Right lobe of liver (tissue), 6 donors: ENCODE data around the gene CHIT1. TPM values are rescaled to one million over a fixed set of nuclear protein-coding genes. Genes with fewer than 3 reads are reported as not detected.

Source experiments
- ATAC-seq, 4 donors: fragments of 200-7000 bp; cut with Tn5 transposase; one replicate each; pipeline ENCODE4 v1.9.1; 2020; ENCODE audit warnings: mild to moderate bottlenecking in 4 of 4, moderate library complexity in 4 of 4
- DNase-seq, 3 donors: peaks; one replicate each; pipeline ENCODE4 v3.0.0-alpha.2; 2020
- H3K27ac ChIP-seq, 3 donors: fragments of 200-600 bp; one replicate each; pipeline ENCODE4 v1.8.0; 2022
- H3K27me3 ChIP-seq, 2 donors: fragments of 200-600 bp; one replicate each; pipeline ENCODE4 v1.8.0; 2022
- H3K36me3 ChIP-seq, 4 donors: fragments of 200-600 bp; sonication (generic) in 1 of 4; one replicate each; pipeline versions ENCODE4 v1.5.1 to v1.8.0; 2017 to 2022; ENCODE audit warnings: control low read depth in 1 of 4
- H3K4me1 ChIP-seq, 4 donors: fragments of 200-600 bp; sonication (generic) in 1 of 4; one replicate each; pipeline versions ENCODE4 v1.5.1 to v1.8.0; 2017 to 2022; ENCODE audit warnings: control low read depth in 1 of 4
- H3K4me3 ChIP-seq, 3 donors: fragments of 200-600 bp; one replicate each; pipeline ENCODE4 v1.8.0; 2022
- H3K9me3 ChIP-seq, 4 donors: fragments of 200-600 bp; sonication (generic) in 1 of 4; one replicate each; pipeline versions ENCODE4 v1.5.1 to v1.8.0; 2017 to 2022; ENCODE audit warnings: control low read depth in 1 of 4
- POLR2A ChIP-seq: fragments of 450-650 bp; IDR thresholded peaks from one replicate; pipeline ENCODE4 v1.6.1; 2017; ENCODE audit warnings: antibody characterized with exemption, mild to moderate bottlenecking
- WGBS: methylation state at CpG from one replicate; pipeline ENCODE4 v1.1.6; 2018; ENCODE audit warnings: low coverage, low lambda C conversion rate; ENCODE audit not compliant: insufficient coverage; ENCODE audit errors: missing lambda C conversion rate; 5-methylcytosine and 5-hydroxymethylcytosine counted together
- intact Hi-C, 2 donors: fragments of 100-400 bp; cut with DNase I; formaldehyde crosslinking; loops; one replicate each; pipeline versions ENCODE4 v1.11.2 to v1.14.1; 2022
- total RNA-seq, 6 experiments: library from RNA; depleted of rRNA in 2 of 6; stranded (reverse); fragments of >200 nt in 2 of 6; fragmentation: NEBNext Ultra II Directional in 3 of 6; extraction: Animal tissue kit (Norgen Biotek cat#: 25700) in 3 of 6; gene quantifications; one replicate each; pipeline versions ENCODE4 v1.1.0 to v1.2.4, GENCODE V29; 2016 to 2023
- TF ChIP-seq, protein P1 (sequence below), 4 donors: fragments of 200-600 bp in 3 of 4; fragments of 450-650 bp in 1 of 4; IDR thresholded peaks; one replicate each; pipeline versions ENCODE4 v1.5.1 to v1.8.0; 2016 to 2022; ENCODE audit warnings: antibody characterized with exemption in 4 of 4, mild to moderate bottlenecking in 2 of 4
- donor health status: DM: no; HTN: yes; CAD: no.
- donor health status: DM: no; HTN: no; CAD: no.
- donor health status: DM: no; HTN: no; CAD: no.
- donor health status: DM: no; HTN: yes; CAD: no.
- donor health status: DM: no; HTN: yes; CAD: no.

CHIT1 gene
- total RNA-seq, 6 experiments from 2014 or later, result 0.46 to 0.61 (median 0.46) TPM; not detected in 3

DNA sequence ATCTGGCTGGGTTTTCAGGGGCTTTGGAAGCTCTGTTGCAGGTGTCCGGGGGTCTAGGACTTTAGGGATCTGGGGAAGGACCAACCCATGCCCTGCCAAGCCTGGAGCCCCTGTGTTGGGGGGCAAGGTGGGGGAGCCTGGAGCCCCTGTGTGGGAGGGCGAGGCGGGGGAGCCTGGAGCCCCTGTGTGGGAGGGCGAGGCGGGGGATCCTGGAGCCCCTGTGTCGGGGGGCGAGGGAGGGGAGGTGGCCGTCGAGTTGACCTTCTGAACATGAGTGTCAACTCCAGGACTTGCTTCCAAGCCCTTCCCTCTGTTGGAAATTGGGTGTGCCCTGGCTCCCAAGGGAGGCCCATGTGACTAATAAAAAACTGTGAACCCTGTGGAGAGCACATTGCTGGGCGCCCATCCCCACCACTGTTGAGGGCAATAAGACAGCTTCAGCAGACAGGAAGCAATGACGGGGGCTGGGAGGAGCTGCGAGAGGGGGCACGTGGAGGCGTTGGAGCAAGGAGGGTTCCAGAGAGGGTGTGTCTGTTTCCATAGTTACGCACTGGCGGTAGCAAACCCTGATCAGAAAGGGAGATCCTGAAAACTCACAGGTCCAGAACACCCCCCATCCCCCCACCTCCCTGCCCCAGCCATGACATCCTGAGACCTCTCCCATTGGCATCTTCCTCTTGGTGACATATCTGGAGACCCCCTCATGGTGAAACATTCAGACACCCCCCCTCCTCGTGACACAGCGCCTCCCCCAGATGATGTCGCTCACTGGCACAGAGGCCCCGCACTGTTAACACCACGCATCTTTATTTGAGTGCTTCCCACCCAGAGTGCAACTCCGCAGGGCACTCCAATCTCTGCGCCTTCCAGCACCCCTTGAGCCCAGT lies 62.2 kb downstream of the CHIT1 start:
- no peaks in the 10 kb centered on the region for H3K36me3 ChIP-seq
- no peak for ATAC-seq
- no peak overlapping the region for H3K27ac ChIP-seq
- no peaks in the 10 kb centered on the region for H3K9me3 ChIP-seq
- TF ChIP-seq, protein P1, sequence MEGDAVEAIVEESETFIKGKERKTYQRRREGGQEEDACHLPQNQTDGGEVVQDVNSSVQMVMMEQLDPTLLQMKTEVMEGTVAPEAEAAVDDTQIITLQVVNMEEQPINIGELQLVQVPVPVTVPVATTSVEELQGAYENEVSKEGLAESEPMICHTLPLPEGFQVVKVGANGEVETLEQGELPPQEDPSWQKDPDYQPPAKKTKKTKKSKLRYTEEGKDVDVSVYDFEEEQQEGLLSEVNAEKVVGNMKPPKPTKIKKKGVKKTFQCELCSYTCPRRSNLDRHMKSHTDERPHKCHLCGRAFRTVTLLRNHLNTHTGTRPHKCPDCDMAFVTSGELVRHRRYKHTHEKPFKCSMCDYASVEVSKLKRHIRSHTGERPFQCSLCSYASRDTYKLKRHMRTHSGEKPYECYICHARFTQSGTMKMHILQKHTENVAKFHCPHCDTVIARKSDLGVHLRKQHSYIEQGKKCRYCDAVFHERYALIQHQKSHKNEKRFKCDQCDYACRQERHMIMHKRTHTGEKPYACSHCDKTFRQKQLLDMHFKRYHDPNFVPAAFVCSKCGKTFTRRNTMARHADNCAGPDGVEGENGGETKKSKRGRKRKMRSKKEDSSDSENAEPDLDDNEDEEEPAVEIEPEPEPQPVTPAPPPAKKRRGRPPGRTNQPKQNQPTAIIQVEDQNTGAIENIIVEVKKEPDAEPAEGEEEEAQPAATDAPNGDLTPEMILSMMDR (IDR thresholded peaks at IDR 0.05), result no peak
- no peak for TF ChIP-seq POLR2A
- WGBS, result 61% methylated on average over 11 of the region's 23 CpGs
- intact Hi-C loops, result loop anchor here in 1 of 2 donors (5.0 kb wide), 1 partner anchor 50 kb away; no protein-coding TSS in a partner anchor
- DNase-seq, result no peak
- no peaks in the 10 kb centered on the region for H3K4me1 ChIP-seq
- no peaks in the 10 kb centered on the region for H3K27me3 ChIP-seq
- no peak overlapping the region for H3K4me3 ChIP-seq

DNA sequence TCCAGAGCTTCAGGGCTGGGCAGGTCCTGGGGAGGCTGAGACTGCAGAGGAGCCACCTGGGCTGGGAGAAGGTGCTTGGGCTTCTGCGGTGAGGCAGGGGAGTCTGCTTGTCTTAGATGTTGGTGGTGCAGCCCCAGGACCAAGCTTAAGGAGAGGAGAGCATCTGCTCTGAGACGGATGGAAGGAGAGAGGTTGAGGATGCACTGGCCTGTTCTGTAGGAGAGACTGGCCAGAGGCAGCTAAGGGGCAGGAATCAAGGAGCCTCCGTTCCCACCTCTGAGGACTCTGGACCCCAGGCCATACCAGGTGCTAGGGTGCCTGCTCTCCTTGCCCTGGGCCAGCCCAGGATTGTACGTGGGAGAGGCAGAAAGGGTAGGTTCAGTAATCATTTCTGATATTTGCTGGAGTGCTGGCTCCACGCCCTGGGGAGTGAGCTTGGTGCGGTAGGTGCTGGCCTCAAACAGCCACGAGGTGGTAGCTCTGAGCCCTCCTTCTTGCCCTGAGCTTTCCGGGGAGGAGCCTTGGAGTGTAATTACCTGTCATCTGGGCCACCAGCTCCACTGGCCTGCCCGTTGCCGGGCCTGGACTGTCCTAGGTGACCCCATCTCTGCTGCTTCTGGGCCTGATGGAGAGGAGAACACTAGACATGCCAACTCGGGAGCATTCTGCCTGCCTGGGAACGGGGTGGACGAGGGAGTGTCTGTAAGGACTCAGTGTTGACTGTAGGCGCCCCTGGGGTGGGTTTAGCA lies 63.1 kb downstream of the CHIT1 start:
- no peak overlapping the region for H3K4me3 ChIP-seq
- H3K36me3 ChIP-seq, result no peaks in the 10 kb centered on the region
- intact Hi-C loops, result loop anchor here in 1 of 2 donors (5.0 kb wide), 1 partner anchor 51 kb away; no protein-coding TSS in a partner anchor
- peak in 2 of 3 donors; percentile 63 to 71 for DNase-seq
- no peak for TF ChIP-seq POLR2A
- TF ChIP-seq, protein P1 (IDR thresholded peaks at IDR 0.05), result peak; percentile 38 to 60 (median 52)
- peak; percentile 76 to 97 (median 89) for ATAC-seq
- H3K27ac ChIP-seq, result no peak overlapping the region
- H3K27me3 ChIP-seq, result no peaks in the 10 kb centered on the region
- H3K9me3 ChIP-seq, result no peaks in the 10 kb centered on the region
- 58% methylated on average over 4 of the region's 14 CpGs for WGBS
- H3K4me1 ChIP-seq, result no peaks in the 10 kb centered on the region

Other genes with a start within 250 kb of the CHIT1 start
- 10 to 100 TPM; 21.4 to 38.1 (median 31.0) TPM for gene TMEM183A, start 222.3 kb downstream of the CHIT1 start, total RNA-seq
- gene PPFIA4, start 203.2 kb downstream of the CHIT1 start, total RNA-seq, result 1 to 10 TPM in 1 of 6 experiments, under 1 TPM in 4, not detected in 1; 0.18 to 5.5 (median 0.49) TPM
- not detected for gene MYOG, start 143.7 kb downstream of the CHIT1 start, total RNA-seq
- under 1 TPM in 5 of 6 experiments, not detected in 1; 0.31 to 0.78 (median 0.39) TPM for gene ADORA1, start 101.9 kb downstream of the CHIT1 start, total RNA-seq
- gene MYBPH, start 53.8 kb downstream of the CHIT1 start, total RNA-seq, result under 1 TPM in 1 of 6 experiments, not detected in 5; 0.12 TPM
- gene CHI3L1, start 43.0 kb downstream of the CHIT1 start, total RNA-seq, result 100 to 1,000 TPM in 3 of 6 experiments, 10 to 100 TPM in 2, 1 to 10 TPM in 1; 2.8 to 397 (median 219) TPM
- gene BTG2, start 75.8 kb upstream of the CHIT1 start, total RNA-seq, result 10 to 100 TPM in 1 of 6 experiments, 1 to 10 TPM in 5; 2.0 to 11.2 (median 5.4) TPM
- 1 to 10 TPM; 2.7 to 9.0 (median 3.8) TPM for gene FMOD, start 121.4 kb upstream of the CHIT1 start, total RNA-seq
- 10 to 100 TPM in 1 of 6 experiments, 1 to 10 TPM in 5; 3.8 to 10.8 (median 5.4) TPM for gene PRELP, start 246.1 kb upstream of the CHIT1 start, total RNA-seq